ENCODE results near the gene XXYLT1. TPM values are rescaled to one million over a fixed set of nuclear protein-coding genes. Genes with fewer than 3 reads are reported as not detected.

XXYLT1 gene
- total RNA-seq, 1 donor from 2014 or later: 42.9 TPM

GRCh38 chr3:195212033-195212748 is 58.8 kb downstream of the XXYLT1 start:
- DNase-seq (ENCODE audit: low spot score in 2 of 2, unreplicated experiment in 2 of 2): no peak
- no peak overlapping the region for H3K4me3 Mint-ChIP-seq
- peaks cover 13% of the 10 kb centered on the region for H3K36me3 Mint-ChIP-seq
- no peak overlapping the region for H3K27ac Mint-ChIP-seq
- no peaks in the 10 kb centered on the region for H3K27me3 Mint-ChIP-seq (ENCODE audit: low read depth)
- peaks cover 29% of the 10 kb centered on the region for H3K4me1 Mint-ChIP-seq
- no peak for TF ChIP-seq CTCF (IDR thresholded peaks at IDR 0.05; ENCODE audit: unreplicated experiment)
- peaks cover 4% of the 10 kb centered on the region for H3K9me3 Mint-ChIP-seq

- DNase-seq (ENCODE audit: low spot score in 2 of 2, unreplicated experiment in 2 of 2): no peak
- no peaks in the 10 kb centered on the region for H3K27me3 Mint-ChIP-seq (ENCODE audit: low read depth)
- H3K4me3 Mint-ChIP-seq: peak overlapping the region; percentile 24
- no peak for TF ChIP-seq CTCF (IDR thresholded peaks at IDR 0.05; ENCODE audit: unreplicated experiment)
- H3K27ac Mint-ChIP-seq: peak overlapping the region; percentile 96
- H3K4me1 Mint-ChIP-seq: peaks cover 31% of the 10 kb centered on the region
- H3K9me3 Mint-ChIP-seq: peaks cover 4% of the 10 kb centered on the region
- peaks cover 14% of the 10 kb centered on the region for H3K36me3 Mint-ChIP-seq
Observed at GRCh38 chr3:195210266-195210973, 60.5 kb downstream of the XXYLT1 start.

GRCh38 chr3:195209847-195210265 is 61.1 kb downstream of the XXYLT1 start:
- peak overlapping the region; percentile 24 for H3K4me3 Mint-ChIP-seq
- DNase-seq (ENCODE audit: low spot score in 2 of 2, unreplicated experiment in 2 of 2): no peak
- H3K9me3 Mint-ChIP-seq: peaks cover 4% of the 10 kb centered on the region
- H3K27ac Mint-ChIP-seq: peak overlapping the region; percentile 96
- peaks cover 14% of the 10 kb centered on the region for H3K36me3 Mint-ChIP-seq
- H3K27me3 Mint-ChIP-seq (ENCODE audit: low read depth): no peaks in the 10 kb centered on the region
- H3K4me1 Mint-ChIP-seq: peaks cover 36% of the 10 kb centered on the region
- TF ChIP-seq CTCF (IDR thresholded peaks at IDR 0.05; ENCODE audit: unreplicated experiment): no peak

- Mint-ChIP-seq H3K36me3 (peaks cover 11% of the 10 kb centered on the region), H3K4me3 (no peak overlapping the region), H3K4me1 (peaks cover 42% of the 10 kb centered on the region), H3K9me3 (peaks cover 4% of the 10 kb centered on the region), H3K27me3 (ENCODE audit: low read depth) (no peaks in the 10 kb centered on the region), H3K27ac (peak overlapping the region; percentile 96)
- no peak for DNase-seq (ENCODE audit: low spot score in 2 of 2, unreplicated experiment in 2 of 2)
- TF ChIP-seq CTCF (IDR thresholded peaks at IDR 0.05; ENCODE audit: unreplicated experiment): no peak
Observed at GRCh38 chr3:195209083-195209846, 61.7 kb downstream of the XXYLT1 start.

GRCh38 chr3:195208631-195209030 is 62.3 kb downstream of the XXYLT1 start:
- TF ChIP-seq CTCF (IDR thresholded peaks at IDR 0.05; ENCODE audit: unreplicated experiment): no peak
- H3K27ac Mint-ChIP-seq: peak overlapping the region; percentile 39
- H3K36me3 Mint-ChIP-seq: peaks cover 11% of the 10 kb centered on the region
- no peak overlapping the region for H3K4me3 Mint-ChIP-seq
- DNase-seq (ENCODE audit: low spot score in 2 of 2, unreplicated experiment in 2 of 2): no peak
- H3K4me1 Mint-ChIP-seq: peaks cover 44% of the 10 kb centered on the region
- no peaks in the 10 kb centered on the region for H3K27me3 Mint-ChIP-seq (ENCODE audit: low read depth)
- peaks cover 4% of the 10 kb centered on the region for H3K9me3 Mint-ChIP-seq
